ENCODE measurements around the gene ANKRD26. TPM values are rescaled to one million over a fixed set of nuclear protein-coding genes. Genes with fewer than 3 reads are reported as not detected.

The ANKRD26 gene
- total RNA-seq, 2 donors from 2014 or later, result 10.1 to 12.2 TPM

DNA sequence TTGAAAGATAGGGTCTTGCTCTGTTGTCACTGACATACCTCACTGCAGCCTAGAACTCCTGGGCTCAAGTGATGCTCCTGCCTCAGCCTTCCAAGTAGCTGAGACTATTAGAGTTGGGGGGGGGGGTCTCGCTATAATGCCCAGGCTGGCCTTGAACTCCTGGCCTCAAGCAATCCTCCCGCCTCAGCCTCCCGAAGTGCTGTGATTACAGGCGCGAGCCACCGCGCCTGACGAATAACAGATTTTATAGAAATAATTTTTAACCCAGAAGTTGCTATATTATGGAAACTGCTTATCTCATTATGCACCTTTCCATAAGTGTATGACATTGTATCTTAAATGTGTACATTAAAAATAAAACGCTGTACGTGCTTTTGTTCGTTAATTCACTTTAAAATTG, 846 bp downstream of the ANKRD26 start:
- DNase-seq, result no peak
- WGBS, 2 donors, result 11 to 21% methylated on average over 11 of the region's 11 CpGs
- H3K4me3 ChIP-seq, result peak overlapping the region; percentile 62 to 72
- peaks cover 15% of the 10 kb centered on the region for H3K4me1 ChIP-seq
- H3K27ac ChIP-seq, result peak overlapping the region; percentile 68 to 93 (median 82)
- TF ChIP-seq POLR2A (IDR thresholded peaks at IDR 0.05), result no peak
- no peak for TF ChIP-seq CTCF (IDR thresholded peaks at IDR 0.05)
- no peaks in the 10 kb centered on the region for H3K36me3 ChIP-seq (replicated peaks in 1 of 2; ENCODE audit: insufficient read depth in 1 of 2, low read depth in 2 of 2)
- no peak for ATAC-seq
- intact Hi-C loops (cut with DNase I), result no loop called here
- no peaks in the 10 kb centered on the region for H3K9me3 ChIP-seq
- H3K27me3 ChIP-seq, result no peaks in the 10 kb centered on the region

- H3K27ac ChIP-seq, result no peak overlapping the region
- DNase-seq (no peak), ATAC-seq (no peak)
- H3K36me3 ChIP-seq (replicated peaks in 1 of 2; ENCODE audit: insufficient read depth in 1 of 2, low read depth in 2 of 2), result no peaks in the 10 kb centered on the region
- no peaks in the 10 kb centered on the region for H3K9me3 ChIP-seq
- no peaks in the 10 kb centered on the region for H3K27me3 ChIP-seq
- H3K4me3 ChIP-seq, result no peak overlapping the region
- 95 to 97% methylated on average over 5 of the region's 5 CpGs for WGBS, 2 donors
- no peak for TF ChIP-seq CTCF (IDR thresholded peaks at IDR 0.05)
- TF ChIP-seq POLR2A (IDR thresholded peaks at IDR 0.05), result no peak
- intact Hi-C loops (cut with DNase I), result no loop called here
- no peaks in the 10 kb centered on the region for H3K4me1 ChIP-seq
Measured at GRCh38 chr10:27088119-27089044, 11.9 kb downstream of the ANKRD26 start.

GRCh38 chr10:27072436-27073114, 27.7 kb downstream of the ANKRD26 start:
- intact Hi-C loops (cut with DNase I), result no loop called here
- Histone ChIP-seq H3K27ac (no peak overlapping the region), H3K36me3 (replicated peaks in 1 of 2; ENCODE audit: insufficient read depth in 1 of 2, low read depth in 2 of 2) (no peaks in the 10 kb centered on the region), H3K27me3 (no peaks in the 10 kb centered on the region), H3K4me1 (no peaks in the 10 kb centered on the region), H3K9me3 (no peaks in the 10 kb centered on the region), H3K4me3 (no peak overlapping the region)
- DNase-seq, result no peak
- ATAC-seq, result no peak
- no peak for TF ChIP-seq CTCF (IDR thresholded peaks at IDR 0.05)
- TF ChIP-seq POLR2A (IDR thresholded peaks at IDR 0.05), result no peak
- WGBS, 2 donors, result 96% methylated on average over 5 to 6 of the region's 6 CpGs

DNA sequence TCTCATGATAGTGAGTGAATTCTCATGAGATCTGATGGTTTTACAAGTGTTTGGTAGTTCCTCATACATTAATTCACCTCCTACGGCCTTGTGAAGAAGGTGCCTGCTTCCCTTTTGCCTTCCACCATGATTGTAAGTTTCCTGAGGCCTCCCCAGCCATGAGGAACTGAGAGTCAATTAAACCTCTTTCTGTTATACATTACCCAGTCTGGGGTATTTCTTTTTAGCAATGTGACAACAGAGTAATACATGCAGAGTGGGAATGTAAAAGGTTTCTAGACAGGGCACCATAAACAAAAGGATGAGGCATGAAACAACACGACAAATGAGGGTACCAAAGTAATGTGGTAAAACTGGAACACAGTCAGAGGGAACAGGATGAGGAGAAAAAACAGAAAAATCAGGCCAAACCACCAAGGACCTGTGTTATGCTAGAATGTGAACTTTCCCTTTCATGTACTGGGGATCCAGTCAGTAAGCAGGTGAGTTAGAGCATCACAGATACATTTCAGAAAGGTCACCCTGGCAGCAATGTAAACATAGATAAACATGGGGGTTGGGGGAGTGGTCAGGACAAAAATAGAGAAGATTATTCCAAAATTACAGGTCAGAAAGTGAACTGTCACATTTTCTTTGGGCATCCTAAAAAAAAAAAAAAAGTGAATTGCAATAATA, 31.9 kb downstream of the ANKRD26 start:
- Histone ChIP-seq H3K9me3 (no peaks in the 10 kb centered on the region), H3K27ac (no peak overlapping the region), H3K4me3 (no peak overlapping the region), H3K4me1 (no peaks in the 10 kb centered on the region), H3K36me3 (replicated peaks in 1 of 2; ENCODE audit: insufficient read depth in 1 of 2, low read depth in 2 of 2) (no peaks in the 10 kb centered on the region), H3K27me3 (no peaks in the 10 kb centered on the region)
- TF ChIP-seq POLR2A (IDR thresholded peaks at IDR 0.05) (no peak), CTCF (IDR thresholded peaks at IDR 0.05) (no peak)
- no peak for DNase-seq
- WGBS, 2 donors, result 88 to 93% methylated on average over 2 of the region's 2 CpGs
- intact Hi-C loops (cut with DNase I), result no loop called here
- ATAC-seq, result no peak
